HG02588 (cell line): ENCODE measurements around the gene SYT13.

Experiments
- ATAC-seq: cut with Tn5 transposase; IDR thresholded peaks from one replicate; pipeline ENCODE4 v1.9.1; 2021; ENCODE audit warnings: mild to moderate bottlenecking, moderate library complexity; ENCODE audit not compliant: unreplicated experiment

The SYT13 gene

GRCh38 chr11:45225277-45225676 lies 60.9 kb downstream of the SYT13 start:
- no peak for ATAC-seq

- ATAC-seq: no peak
Observed at GRCh38 chr11:45224766-45225165, 61.4 kb downstream of the SYT13 start.

- no peak for ATAC-seq
Observed at GRCh38 chr11:45223496-45223895, 62.6 kb downstream of the SYT13 start.

- ATAC-seq: no peak
Observed at GRCh38 chr11:45219411-45219810, 66.7 kb downstream of the SYT13 start.

GRCh38 chr11:45218705-45219104 lies 67.4 kb downstream of the SYT13 start:
- ATAC-seq: no peak

GRCh38 chr11:45217991-45218390 lies 68.2 kb downstream of the SYT13 start:
- no peak for ATAC-seq

- no peak for ATAC-seq
Observed at GRCh38 chr11:45216901-45217300, 69.2 kb downstream of the SYT13 start.

GRCh38 chr11:45216031-45216430 lies 70.1 kb downstream of the SYT13 start:
- no peak for ATAC-seq

GRCh38 chr11:45215098-45215865 lies 70.9 kb downstream of the SYT13 start:
- ATAC-seq: no peak

- no peak for ATAC-seq
Observed at GRCh38 chr11:45213717-45214116, 72.4 kb downstream of the SYT13 start.

- no peak for ATAC-seq
Observed at GRCh38 chr11:45213316-45213665, 72.8 kb downstream of the SYT13 start.

- no peak for ATAC-seq
Observed at GRCh38 chr11:45212566-45213315, 73.4 kb downstream of the SYT13 start.

- ATAC-seq: no peak
Observed at GRCh38 chr11:45211732-45212131, 74.4 kb downstream of the SYT13 start.

GRCh38 chr11:45210846-45211245 lies 75.3 kb downstream of the SYT13 start:
- ATAC-seq: no peak

GRCh38 chr11:45209891-45210699 lies 76.0 kb downstream of the SYT13 start:
- no peak for ATAC-seq

- no peak for ATAC-seq
Observed at GRCh38 chr11:45209000-45209879, 76.9 kb downstream of the SYT13 start.

GRCh38 chr11:45208135-45208534 lies 78.0 kb downstream of the SYT13 start:
- no peak for ATAC-seq

GRCh38 chr11:45205978-45206377 lies 80.2 kb downstream of the SYT13 start:
- ATAC-seq: no peak

- no peak for ATAC-seq
Observed at GRCh38 chr11:45204761-45205160, 81.4 kb downstream of the SYT13 start.

- ATAC-seq: no peak
Observed at GRCh38 chr11:45193695-45194094, 92.4 kb downstream of the SYT13 start.
